Astrocyte (in vitro differentiated cells and primary cell): Measurements from ENCODE around the gene SPARC.
"Not testable (repeated sequence)": the region's sequence is repeated elsewhere in the genome, so short reads cannot be mapped to it uniquely, and the experiment has no call there.

Source experiments
- EZH2 ChIP-seq: IDR thresholded peaks from 2 replicates; pipeline ENCODE4 v1.6.1; 2012; ENCODE audit warnings: mild to moderate bottlenecking, low read length, inconsistent platforms; ENCODE audit not compliant: insufficient read depth
- TF ChIP-seq, protein P1 (sequence below): IDR thresholded peaks from 2 replicates; pipeline ENCODE4 v1.5.1; 2011; ENCODE audit warnings: low read depth, mild to moderate bottlenecking, inconsistent platforms, low read length, moderate library complexity; ENCODE audit not compliant: insufficient read depth

DNA sequence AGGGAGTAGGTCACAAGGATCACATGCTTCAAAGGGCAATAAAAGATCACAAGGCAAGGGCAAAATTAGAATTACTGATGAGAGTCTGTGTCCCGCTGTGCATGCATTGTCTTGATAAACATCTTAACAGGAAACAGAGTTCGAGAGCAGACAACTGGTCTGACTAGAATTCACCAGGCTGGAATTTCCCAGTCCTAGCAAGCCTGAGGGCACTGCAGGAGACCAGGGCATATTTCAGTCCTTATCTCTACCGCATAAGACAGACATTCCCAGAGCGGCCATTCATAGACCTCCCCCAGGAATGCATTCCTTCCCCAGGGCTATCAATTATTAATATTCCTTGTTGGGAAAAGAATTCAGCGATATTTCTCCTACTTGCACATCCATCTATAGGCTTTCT lies 42.9 kb upstream of the SPARC start:
- TF ChIP-seq, protein P1, sequence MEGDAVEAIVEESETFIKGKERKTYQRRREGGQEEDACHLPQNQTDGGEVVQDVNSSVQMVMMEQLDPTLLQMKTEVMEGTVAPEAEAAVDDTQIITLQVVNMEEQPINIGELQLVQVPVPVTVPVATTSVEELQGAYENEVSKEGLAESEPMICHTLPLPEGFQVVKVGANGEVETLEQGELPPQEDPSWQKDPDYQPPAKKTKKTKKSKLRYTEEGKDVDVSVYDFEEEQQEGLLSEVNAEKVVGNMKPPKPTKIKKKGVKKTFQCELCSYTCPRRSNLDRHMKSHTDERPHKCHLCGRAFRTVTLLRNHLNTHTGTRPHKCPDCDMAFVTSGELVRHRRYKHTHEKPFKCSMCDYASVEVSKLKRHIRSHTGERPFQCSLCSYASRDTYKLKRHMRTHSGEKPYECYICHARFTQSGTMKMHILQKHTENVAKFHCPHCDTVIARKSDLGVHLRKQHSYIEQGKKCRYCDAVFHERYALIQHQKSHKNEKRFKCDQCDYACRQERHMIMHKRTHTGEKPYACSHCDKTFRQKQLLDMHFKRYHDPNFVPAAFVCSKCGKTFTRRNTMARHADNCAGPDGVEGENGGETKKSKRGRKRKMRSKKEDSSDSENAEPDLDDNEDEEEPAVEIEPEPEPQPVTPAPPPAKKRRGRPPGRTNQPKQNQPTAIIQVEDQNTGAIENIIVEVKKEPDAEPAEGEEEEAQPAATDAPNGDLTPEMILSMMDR = not testable (repeated sequence)
- not testable (repeated sequence) for TF ChIP-seq EZH2
